ENCODE results near the gene ASCC3.

DNA sequence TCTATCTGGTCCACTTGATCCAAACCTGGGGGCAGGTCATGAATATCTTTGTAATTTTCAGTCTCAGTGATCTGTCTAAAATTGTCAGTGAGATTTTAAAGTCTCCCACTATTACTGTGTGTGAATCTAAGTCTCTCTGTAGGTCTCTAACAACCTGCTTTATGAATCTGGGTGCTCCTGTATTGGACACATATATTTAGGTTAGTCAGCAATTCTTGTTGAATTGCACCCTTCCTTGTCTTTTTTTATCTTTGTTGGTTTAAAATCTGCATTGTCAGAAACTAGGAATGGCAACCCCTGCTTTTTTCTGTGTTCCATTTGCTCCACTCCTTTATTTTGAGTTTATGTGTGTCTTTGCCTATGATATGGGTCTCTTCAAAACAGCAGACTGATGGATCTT lies 140.7 kb downstream of the ASCC3 start:
- TF ChIP-seq, protein P1, sequence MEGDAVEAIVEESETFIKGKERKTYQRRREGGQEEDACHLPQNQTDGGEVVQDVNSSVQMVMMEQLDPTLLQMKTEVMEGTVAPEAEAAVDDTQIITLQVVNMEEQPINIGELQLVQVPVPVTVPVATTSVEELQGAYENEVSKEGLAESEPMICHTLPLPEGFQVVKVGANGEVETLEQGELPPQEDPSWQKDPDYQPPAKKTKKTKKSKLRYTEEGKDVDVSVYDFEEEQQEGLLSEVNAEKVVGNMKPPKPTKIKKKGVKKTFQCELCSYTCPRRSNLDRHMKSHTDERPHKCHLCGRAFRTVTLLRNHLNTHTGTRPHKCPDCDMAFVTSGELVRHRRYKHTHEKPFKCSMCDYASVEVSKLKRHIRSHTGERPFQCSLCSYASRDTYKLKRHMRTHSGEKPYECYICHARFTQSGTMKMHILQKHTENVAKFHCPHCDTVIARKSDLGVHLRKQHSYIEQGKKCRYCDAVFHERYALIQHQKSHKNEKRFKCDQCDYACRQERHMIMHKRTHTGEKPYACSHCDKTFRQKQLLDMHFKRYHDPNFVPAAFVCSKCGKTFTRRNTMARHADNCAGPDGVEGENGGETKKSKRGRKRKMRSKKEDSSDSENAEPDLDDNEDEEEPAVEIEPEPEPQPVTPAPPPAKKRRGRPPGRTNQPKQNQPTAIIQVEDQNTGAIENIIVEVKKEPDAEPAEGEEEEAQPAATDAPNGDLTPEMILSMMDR (IDR thresholded peaks at IDR 0.05; ENCODE audit: low read depth, low read length, poor library complexity, severe bottlenecking), result no peak
- no peak for TF ChIP-seq EZH2phosphoT487 (IDR thresholded peaks at IDR 0.05; ENCODE audit: borderline replicate concordance, low read length)

Measured in DOHH2 (cell line).